LoVo (cell line): ENCODE data around the gene MALRD1.

Experiments
- DNase-seq: peaks from one replicate; pipeline ENCODE4 v3.0.0-alpha.2; 2016; ENCODE audit warnings: low spot score

The MALRD1 gene

GRCh38 chr10:19111501-19112267, 63.1 kb downstream of the MALRD1 start:
- no peak for DNase-seq

- DNase-seq: no peak
Observed at GRCh38 chr10:19117438-19117837, 68.8 kb downstream of the MALRD1 start.

GRCh38 chr10:19119191-19119590, 70.6 kb downstream of the MALRD1 start:
- no peak for DNase-seq

- DNase-seq: no peak
Observed at GRCh38 chr10:19120381-19120908, 71.8 kb downstream of the MALRD1 start.

- no peak for DNase-seq
Observed at GRCh38 chr10:19133992-19134391, 85.4 kb downstream of the MALRD1 start.

GRCh38 chr10:19142967-19143366, 94.4 kb downstream of the MALRD1 start:
- no peak for DNase-seq

GRCh38 chr10:19144206-19144605, 95.6 kb downstream of the MALRD1 start:
- no peak for DNase-seq

GRCh38 chr10:19154375-19154774, 105.8 kb downstream of the MALRD1 start:
- no peak for DNase-seq

- DNase-seq: no peak
Observed at GRCh38 chr10:19158358-19158757, 109.8 kb downstream of the MALRD1 start.

GRCh38 chr10:19158870-19159269, 110.3 kb downstream of the MALRD1 start:
- DNase-seq: no peak

GRCh38 chr10:19164461-19164860, 115.9 kb downstream of the MALRD1 start:
- no peak for DNase-seq

GRCh38 chr10:19168584-19168983, 120.0 kb downstream of the MALRD1 start:
- DNase-seq: no peak

- no peak for DNase-seq
Observed at GRCh38 chr10:19169041-19169440, 120.4 kb downstream of the MALRD1 start.

- DNase-seq: no peak
Observed at GRCh38 chr10:19169684-19170083, 121.1 kb downstream of the MALRD1 start.

GRCh38 chr10:19178675-19179074, 130.1 kb downstream of the MALRD1 start:
- no peak for DNase-seq

GRCh38 chr10:19184891-19185290, 136.3 kb downstream of the MALRD1 start:
- DNase-seq: no peak

GRCh38 chr10:19194866-19195265, 146.3 kb downstream of the MALRD1 start:
- DNase-seq: no peak

GRCh38 chr10:19195698-19196097, 147.1 kb downstream of the MALRD1 start:
- no peak for DNase-seq

- DNase-seq: no peak
Observed at GRCh38 chr10:19200211-19200610, 151.6 kb downstream of the MALRD1 start.

GRCh38 chr10:19204246-19204917, 155.8 kb downstream of the MALRD1 start:
- DNase-seq: no peak

GRCh38 chr10:19209319-19209718, 160.7 kb downstream of the MALRD1 start:
- DNase-seq: no peak

GRCh38 chr10:19212590-19212989, 164.0 kb downstream of the MALRD1 start:
- no peak for DNase-seq

GRCh38 chr10:19221216-19221615, 172.6 kb downstream of the MALRD1 start:
- DNase-seq: no peak
